Suprapubic skin (tissue), 4 donors: ENCODE data around the gene TMPRSS13.

Experiments
- CTCF ChIP-seq, 2 donors: fragments of 200-600 bp in 1 of 2; fragments of 450-650 bp in 1 of 2; sonication (generic) in 1 of 2; IDR thresholded peaks; one replicate each; pipeline ENCODE4 v1.5.1; 2016 to 2019; ENCODE audit warnings: antibody characterized with exemption in 2 of 2, mild to moderate bottlenecking in 1 of 2, moderate library complexity in 1 of 2
- EP300 ChIP-seq: sonication (generic); formaldehyde crosslinking; IDR thresholded peaks from one replicate; pipeline ENCODE4 v1.6.1; 2017; ENCODE audit warnings: antibody characterized with exemption
- POLR2A ChIP-seq, 2 donors: fragments of 450-650 bp; IDR thresholded peaks; one replicate each; pipeline ENCODE4 v1.6.1; 2017; ENCODE audit warnings: antibody characterized with exemption in 2 of 2, mild to moderate bottlenecking in 2 of 2, moderate library complexity in 2 of 2
- POLR2AphosphoS5 ChIP-seq, 3 donors: sonication (generic); formaldehyde crosslinking; IDR thresholded peaks; one replicate each; pipeline ENCODE4 v1.6.1; 2017; ENCODE audit warnings: antibody characterized with exemption in 3 of 3

DNA sequence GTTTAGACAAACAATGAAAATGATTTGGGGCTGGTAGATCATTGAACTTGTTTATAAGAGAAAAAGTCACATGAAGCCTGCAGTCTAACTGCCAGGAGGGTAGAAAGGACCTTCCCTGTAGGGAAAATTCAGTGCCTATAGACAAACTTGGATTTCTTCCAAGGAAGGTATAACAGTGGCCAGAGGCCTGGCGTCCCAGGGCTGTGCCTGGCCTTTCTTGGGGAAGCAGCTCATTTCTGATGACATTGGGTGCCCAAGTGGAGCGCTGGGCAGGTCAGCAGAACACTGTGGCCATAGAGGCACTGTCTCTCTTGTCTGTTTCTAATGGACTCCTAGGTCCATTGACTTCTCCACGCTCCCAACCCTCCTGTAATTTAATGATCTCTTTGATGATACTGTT lies 46.1 kb downstream of the TMPRSS13 start:
- no peak for TF ChIP-seq POLR2AphosphoS5 (IDR thresholded peaks at IDR 0.05)
- TF ChIP-seq CTCF (IDR thresholded peaks at IDR 0.05): no peak
- TF ChIP-seq POLR2A (IDR thresholded peaks at IDR 0.05): no peak
- no peak for TF ChIP-seq EP300
